Measurements from ENCODE around the gene TMOD3.
"Not testable (repeated sequence)": the region's sequence is repeated elsewhere in the genome, so short reads cannot be mapped to it uniquely, and the experiment has no call there.

The TMOD3 gene

DNA sequence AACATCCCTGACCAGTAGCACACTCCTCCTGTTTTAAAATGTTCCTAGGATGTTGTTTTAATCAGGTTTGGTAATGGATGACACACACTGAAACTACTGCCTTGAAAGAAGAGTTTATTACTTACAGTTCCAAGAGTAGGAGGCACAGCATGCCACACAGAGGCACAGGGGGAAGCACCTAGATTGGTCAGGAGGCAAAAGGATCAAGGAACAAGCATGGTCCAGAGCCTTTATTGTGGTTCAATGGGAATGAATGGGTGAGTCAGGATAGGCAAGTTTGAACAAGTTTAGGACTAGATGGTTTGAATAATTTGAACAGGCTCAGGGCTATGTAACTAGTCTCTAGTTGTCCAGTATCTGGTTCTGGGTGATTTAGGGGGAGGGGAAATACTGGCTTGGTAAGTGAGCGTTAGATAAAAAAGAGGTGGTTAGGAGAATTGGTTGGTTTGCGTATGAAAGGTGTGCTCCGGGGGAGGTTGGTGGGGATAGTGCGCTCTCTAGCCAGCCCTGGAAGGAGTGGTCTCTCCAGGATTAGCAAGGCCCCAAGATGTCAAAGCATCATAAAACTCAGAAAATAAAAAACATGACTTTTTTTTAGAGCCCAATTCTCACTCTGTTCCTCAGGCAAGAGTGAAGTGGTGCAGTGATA lies 35.1 kb downstream of the TMOD3 start:
- DNase-seq (ENCODE audit: low read depth) = no peak

- no peak for DNase-seq (ENCODE audit: low read depth)
Measured at GRCh38 chr15:51865317-51865716, 35.9 kb downstream of the TMOD3 start.

- no peak for DNase-seq (ENCODE audit: low read depth)
Measured at GRCh38 chr15:51866161-51866560, 36.7 kb downstream of the TMOD3 start.

- no peak for DNase-seq (ENCODE audit: low read depth)
Measured at GRCh38 chr15:51866751-51867150, 37.3 kb downstream of the TMOD3 start.

- DNase-seq (ENCODE audit: low read depth) = peak; percentile 72
Measured at GRCh38 chr15:51869060-51869421, 39.6 kb downstream of the TMOD3 start.

- no peak for DNase-seq (ENCODE audit: low read depth)
Measured at GRCh38 chr15:51870774-51871173, 41.3 kb downstream of the TMOD3 start.

- DNase-seq (ENCODE audit: low read depth) = peak; percentile 99
Measured at GRCh38 chr15:51874751-51875644, 45.5 kb downstream of the TMOD3 start.

DNA sequence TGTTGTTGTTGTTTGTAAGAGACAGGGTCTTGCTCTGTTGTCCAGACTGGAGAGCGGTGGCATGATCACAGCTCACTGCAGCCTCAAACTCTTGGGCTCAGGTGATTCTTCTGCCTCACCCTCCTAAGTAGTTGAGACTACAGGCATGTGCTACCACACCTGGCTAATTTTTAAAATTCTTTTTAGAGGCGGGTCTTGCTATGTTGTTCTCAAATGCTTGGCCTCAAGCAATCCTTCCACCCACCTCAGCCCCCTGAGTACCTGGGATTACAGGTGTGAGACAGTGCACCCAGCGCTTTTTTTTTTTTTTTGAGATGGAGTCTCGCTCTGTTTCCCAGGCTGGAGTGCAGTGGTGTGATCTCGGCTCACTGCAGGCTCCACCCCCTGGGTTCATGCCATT lies 46.7 kb downstream of the TMOD3 start:
- no peak for DNase-seq (ENCODE audit: low read depth)

DNA sequence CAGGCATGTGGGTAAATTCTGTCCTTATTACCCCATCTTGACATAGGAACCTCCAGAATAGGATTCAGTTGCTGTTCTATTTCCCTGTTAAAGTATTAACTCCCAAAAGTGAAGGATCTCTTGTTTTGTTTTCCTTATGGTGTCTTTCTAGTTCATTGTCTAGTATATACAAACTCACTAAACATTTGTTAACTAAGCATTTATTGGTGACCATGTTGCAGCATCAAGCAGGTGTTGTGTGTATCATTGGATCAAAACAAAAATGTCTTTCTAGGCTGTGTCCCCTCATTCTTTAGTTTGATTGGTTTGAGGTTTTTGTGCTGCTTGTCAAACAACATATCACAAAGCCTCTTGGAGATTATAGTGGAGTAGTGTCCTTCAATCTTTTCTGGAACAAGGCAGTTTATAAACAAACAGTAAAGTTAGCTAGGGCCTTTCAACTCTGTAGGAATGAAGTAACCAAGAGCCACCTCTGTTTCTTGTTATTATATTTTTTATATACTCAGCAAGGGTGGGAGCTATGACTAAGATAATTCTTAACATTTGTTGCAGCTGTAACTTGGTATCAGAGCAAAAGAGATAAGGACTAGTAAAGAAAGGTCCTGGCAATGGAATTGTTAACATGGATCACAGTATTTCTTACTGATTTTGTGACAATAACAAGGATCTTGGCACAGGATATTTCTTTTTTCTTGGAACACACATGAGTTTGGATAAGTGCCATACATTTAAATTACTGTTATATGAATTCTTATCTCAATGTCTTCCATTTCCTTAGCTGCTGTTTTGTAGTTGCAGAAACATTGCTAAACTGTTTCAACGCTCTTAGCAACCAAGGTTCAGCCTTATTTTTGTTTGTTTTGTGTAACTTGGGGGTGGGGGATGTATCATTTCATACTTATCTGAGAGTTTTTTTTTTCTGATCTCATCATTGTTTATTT lies 49.3 kb downstream of the TMOD3 start:
- no peak for DNase-seq (ENCODE audit: low read depth)

- no peak for DNase-seq (ENCODE audit: low read depth)
Measured at GRCh38 chr15:51879555-51879954, 50.1 kb downstream of the TMOD3 start.

- DNase-seq (ENCODE audit: low read depth) = no peak
Measured at GRCh38 chr15:51883271-51883837, 53.9 kb downstream of the TMOD3 start.

DNA sequence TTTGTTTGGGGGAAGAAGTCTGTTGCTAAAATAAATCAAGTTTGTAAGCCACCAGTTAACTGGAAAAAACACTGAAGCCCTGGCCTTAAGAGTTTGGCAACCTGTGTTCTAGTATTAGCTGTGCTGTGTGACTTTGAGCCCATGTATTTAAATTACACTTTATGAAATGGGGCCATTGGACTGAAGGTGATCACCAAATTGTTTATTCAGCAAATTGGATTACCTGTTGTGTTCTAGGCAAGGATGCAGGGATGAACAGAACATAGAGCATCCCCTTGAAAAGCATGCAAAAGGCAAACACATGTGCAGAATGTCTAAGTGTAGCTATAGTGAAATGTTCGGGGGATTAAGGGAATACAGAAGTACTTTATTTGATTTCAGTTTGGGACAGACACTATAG lies 54.6 kb downstream of the TMOD3 start:
- no peak for DNase-seq (ENCODE audit: low read depth)

DNA sequence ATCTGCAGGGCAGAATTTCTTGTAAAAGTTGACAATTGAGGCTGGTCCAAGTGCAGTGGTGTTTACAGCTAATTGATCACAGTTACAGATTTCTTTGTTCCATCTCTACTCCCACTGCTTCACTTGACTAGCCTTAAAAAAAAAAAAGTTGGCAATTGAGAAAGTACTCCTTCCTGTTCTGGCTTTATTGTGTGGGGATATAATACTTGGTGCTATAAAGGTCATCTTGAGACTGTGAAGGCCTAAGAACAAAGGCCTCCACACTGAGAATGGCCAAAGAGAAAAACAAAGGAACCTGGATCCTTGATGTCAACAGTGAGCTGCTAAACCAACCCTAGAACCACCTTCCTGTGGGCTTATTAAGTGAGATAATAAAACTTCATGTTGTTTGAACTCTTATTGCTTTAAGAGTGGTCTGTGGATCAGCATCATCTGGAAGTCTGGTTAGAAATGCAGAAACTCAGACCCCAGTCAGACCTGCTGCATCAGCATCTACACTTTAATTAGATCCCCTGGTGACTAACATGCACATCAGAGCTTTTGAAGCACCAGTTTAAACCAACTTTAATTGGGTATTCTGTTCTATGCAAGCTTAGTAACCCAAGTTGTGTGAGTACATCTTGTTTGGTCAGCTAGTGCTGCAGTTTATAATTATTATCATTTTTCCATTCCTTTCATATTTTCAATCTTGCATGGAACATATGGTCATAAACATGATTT lies 55.2 kb downstream of the TMOD3 start:
- no peak for DNase-seq (ENCODE audit: low read depth)

GRCh38 chr15:51885758-51886157 lies 56.3 kb downstream of the TMOD3 start:
- not testable (repeated sequence) for DNase-seq (ENCODE audit: low read depth)

DNA sequence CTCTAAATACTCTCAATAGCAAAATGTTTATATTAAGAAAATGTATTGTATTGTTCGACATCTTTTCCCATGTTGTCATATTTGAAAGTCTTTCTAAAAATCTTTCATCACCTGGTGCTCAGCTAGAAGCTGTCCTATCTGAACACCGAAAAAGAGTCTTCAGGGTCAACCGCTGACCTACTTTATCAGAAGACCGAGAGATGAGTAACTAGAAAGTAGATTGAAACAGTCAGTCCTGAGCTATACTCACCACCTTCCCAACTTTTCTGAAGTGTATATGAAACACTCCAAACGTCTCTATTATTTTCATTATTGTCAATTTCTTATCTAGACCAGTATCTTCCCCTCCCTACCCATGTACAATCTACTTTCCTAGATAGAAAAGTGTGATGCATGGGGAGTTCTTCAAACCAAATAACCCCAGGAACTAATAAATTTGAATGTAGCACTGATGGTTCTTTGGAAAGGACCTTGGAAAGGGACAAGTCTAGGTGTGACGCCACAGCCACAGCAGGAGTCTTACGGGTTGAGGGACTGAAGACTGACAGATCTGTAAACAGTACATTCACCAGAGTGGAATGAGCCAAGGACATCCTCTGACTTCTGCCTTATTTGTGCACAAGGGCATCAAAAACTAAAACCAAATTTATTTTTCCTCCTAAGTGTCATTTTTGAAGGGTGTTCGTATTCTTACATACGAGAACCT lies 58.6 kb downstream of the TMOD3 start:
- DNase-seq (ENCODE audit: low read depth) = no peak

DNA sequence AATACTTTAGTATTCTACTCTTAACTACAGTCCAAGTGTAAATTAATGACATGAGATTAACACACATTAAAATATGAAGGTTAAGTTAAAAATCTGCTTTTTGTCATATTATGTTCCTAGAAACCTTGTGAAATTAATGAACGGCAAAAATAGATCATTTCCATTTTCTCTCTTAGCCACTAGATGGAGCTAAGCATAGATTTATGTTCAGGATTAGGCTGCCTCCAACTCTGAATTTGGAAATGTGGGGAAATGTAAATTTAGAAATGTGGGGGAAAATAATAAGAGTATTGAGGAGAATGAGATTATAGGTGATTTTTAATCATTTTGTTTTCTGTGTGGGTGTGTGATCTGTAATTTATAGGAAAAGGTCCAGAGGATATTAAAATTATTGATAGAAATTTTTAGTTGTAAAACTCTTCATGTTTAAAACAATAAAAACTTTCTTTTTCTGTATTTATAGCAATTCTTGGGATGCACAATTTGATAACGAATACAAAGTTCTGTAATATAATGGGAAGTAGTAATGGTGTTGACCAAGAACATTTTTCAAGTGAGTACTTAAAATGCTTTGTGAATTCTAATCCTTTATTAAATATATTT lies 59.2 kb downstream of the TMOD3 start:
- DNase-seq (ENCODE audit: low read depth) = no peak

DNA sequence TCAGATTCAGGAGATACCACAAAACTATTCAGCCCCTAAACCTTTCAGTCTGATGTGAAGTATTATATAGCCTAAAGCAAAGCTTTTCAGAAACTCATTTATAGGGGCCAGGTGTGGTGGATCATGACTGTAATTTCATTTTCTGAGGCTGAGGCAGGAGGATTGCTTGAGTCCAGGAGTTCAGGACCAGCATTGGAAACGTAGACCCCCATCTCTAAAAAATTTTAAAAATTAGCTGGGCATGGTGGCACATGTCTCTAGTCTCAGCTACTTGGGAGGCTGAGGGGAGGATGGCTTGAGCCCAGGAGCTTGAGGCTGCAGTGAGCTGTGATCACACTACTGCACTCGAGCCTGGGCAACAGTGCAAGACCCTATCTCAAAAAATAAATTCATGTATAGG lies 60.0 kb downstream of the TMOD3 start:
- no peak for DNase-seq (ENCODE audit: low read depth)

DNA sequence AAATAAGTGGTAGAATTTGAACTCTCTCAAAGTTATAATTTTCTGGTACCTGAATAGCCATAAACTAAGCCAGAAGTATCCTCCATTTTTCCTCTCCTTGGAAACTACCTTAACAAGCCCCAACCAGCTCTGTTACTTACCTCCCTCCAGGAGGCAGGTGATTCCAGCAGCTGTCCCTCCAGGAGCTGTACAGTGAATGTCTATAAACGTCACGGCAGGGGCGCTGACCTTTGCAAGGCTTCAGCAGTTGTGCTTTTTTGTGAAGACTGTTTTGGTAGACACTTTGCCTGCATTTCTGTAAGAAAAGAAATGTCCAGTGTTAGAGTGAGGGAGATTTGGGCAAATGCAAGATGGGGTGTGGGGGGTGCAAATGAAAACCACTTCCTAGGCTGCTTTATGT lies 75.0 kb downstream of the TMOD3 start:
- no peak for DNase-seq (ENCODE audit: low read depth)

DNA sequence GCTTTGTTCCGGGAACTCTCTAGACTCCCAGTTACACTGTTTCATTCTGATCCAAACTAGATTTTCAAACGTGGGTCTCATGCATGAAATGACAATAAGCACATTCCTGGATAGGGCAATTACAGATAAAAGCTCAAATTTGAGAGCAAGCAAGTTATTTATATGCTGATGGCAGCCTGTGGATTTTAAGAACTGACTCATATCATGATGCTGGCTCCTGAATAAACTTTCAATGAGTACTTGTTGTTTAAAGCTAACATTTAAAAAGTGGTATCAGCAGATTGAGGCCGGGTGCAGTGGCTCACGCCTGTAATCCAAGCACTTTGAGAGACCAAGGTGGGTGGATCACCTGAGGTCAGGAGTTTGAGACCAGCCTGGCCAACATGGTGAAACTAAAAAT lies 75.5 kb downstream of the TMOD3 start:
- DNase-seq (ENCODE audit: low read depth) = no peak

GRCh38 chr15:51907136-51907862 lies 77.8 kb downstream of the TMOD3 start:
- DNase-seq (ENCODE audit: low read depth) = no peak
